ENCODE results near the gene NMRK2. TPM values are rescaled to one million over a fixed set of nuclear protein-coding genes. Genes with fewer than 3 reads are reported as not detected.

NMRK2 gene
- total RNA-seq, 1 experiment from 2014 or later = not detected

DNA sequence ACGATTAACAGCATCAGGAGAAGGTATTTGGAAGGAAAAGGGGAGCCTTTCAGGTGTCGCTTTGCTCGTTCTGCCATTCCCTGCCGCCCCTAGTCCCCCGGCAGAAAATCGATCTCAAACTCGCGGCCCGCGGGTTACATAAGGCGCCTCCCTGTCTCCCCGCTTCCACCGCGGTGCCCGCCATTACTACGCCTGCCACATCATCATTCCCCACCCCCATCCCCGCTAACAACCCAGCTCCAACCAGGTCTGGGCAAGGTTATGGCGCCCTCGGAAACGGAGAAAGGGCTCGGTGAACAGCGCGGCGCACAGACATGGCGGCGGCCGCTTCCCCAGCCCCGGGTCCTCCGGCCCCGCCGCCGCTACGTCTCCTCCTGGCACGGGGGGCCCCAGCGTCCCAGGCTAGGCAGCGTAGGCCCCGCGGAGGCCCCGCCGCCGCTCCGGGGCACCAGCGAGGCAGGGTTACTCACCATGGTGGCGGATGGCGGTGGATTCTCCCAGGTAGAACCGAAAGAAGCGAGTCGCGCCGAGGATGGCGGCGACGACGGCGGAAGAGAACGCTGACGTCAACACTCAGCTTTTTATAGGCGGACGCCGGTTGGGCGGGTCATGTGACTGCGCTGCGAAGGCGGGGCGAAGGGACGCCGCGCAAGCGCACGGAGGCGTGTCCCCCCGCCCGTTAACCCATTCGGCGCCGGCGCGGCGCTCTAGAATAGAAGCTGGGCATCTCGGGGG, 52.2 kb downstream of the NMRK2 start, which contains the start of gene EEF2:
Gene EEF2 (minus strand): TSS at position 556 of the 735 bp plus-strand sequence. CDS start 83 bp downstream, at position 473.
- peaks cover 48% of the 10 kb centered on the region for H3K36me3 ChIP-seq (ENCODE audit: insufficient read depth, low read length, poor library complexity, severe bottlenecking)
- no peaks in the 10 kb centered on the region for H3K27me3 ChIP-seq (replicated peaks; ENCODE audit: insufficient read depth, low read depth, low read length, poor library complexity)
- peak within 1 kb of the TSS; percentile 98 for H3K4me3 ChIP-seq (ENCODE audit: low read depth, low read length, poor library complexity, severe bottlenecking)
- no peak for TF ChIP-seq EZH2 (IDR thresholded peaks at IDR 0.05; ENCODE audit: borderline replicate concordance, low read depth, low read length, poor library complexity, severe bottlenecking)
- TF ChIP-seq, protein P1, sequence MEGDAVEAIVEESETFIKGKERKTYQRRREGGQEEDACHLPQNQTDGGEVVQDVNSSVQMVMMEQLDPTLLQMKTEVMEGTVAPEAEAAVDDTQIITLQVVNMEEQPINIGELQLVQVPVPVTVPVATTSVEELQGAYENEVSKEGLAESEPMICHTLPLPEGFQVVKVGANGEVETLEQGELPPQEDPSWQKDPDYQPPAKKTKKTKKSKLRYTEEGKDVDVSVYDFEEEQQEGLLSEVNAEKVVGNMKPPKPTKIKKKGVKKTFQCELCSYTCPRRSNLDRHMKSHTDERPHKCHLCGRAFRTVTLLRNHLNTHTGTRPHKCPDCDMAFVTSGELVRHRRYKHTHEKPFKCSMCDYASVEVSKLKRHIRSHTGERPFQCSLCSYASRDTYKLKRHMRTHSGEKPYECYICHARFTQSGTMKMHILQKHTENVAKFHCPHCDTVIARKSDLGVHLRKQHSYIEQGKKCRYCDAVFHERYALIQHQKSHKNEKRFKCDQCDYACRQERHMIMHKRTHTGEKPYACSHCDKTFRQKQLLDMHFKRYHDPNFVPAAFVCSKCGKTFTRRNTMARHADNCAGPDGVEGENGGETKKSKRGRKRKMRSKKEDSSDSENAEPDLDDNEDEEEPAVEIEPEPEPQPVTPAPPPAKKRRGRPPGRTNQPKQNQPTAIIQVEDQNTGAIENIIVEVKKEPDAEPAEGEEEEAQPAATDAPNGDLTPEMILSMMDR (conservative IDR thresholded peaks at IDR 0.05; ENCODE audit: low read depth, low read length) = no peak
- ChIA-PET CTCF (interaction anchor here (0.8 kb wide), 1 partner anchor 154 kb away, joined by 3 read pairs; no protein-coding TSS in a partner anchor), POLR2A (ENCODE audit: low non-redundant PET) (interaction anchor here (0.5 to 1.1 kb wide), 7 partner anchors 9 to 154 kb away, joined by 3 to 11 read pairs (median 5); partner anchors contain the start of genes PIAS4 and ZBTB7A)
- H3K27ac ChIP-seq (ENCODE audit: low read depth, low read length, poor library complexity, severe bottlenecking) = peak within 1 kb of the TSS; percentile 96
- peaks cover 36% of the 10 kb centered on the region for H3K4me1 ChIP-seq (ENCODE audit: insufficient read depth, low read length, poor library complexity, severe bottlenecking)
- BruUV-seq (replicated peaks) = TSS peak; percentile 74
- no peaks in the 10 kb centered on the region for H3K9me3 ChIP-seq (ENCODE audit: low read depth, low read length, poor library complexity, severe bottlenecking)
- intact Hi-C loops (cut with micrococcal nuclease; ENCODE audit: unreplicated experiment) = no loop called here
- peak; percentile 91 for DNase-seq (ENCODE audit: low spot score)

GRCh38 chr19:3985643-3986259, 52.9 kb downstream of the NMRK2 start:
- ChIA-PET POLR2A (ENCODE audit: low non-redundant PET) (interaction anchor here (0.5 to 1.1 kb wide), 7 partner anchors 10 to 154 kb away, joined by 3 to 11 read pairs (median 5); partner anchors contain the start of genes PIAS4 and ZBTB7A), CTCF (interaction anchor here (0.8 kb wide), 1 partner anchor 153 kb away, joined by 3 read pairs; no protein-coding TSS in a partner anchor)
- Histone ChIP-seq H3K36me3 (ENCODE audit: insufficient read depth, low read length, poor library complexity, severe bottlenecking) (peaks cover 41% of the 10 kb centered on the region), H3K27ac (ENCODE audit: low read depth, low read length, poor library complexity, severe bottlenecking) (peak overlapping the region; percentile 96), H3K9me3 (ENCODE audit: low read depth, low read length, poor library complexity, severe bottlenecking) (no peaks in the 10 kb centered on the region), H3K27me3 (replicated peaks; ENCODE audit: insufficient read depth, low read depth, low read length, poor library complexity) (no peaks in the 10 kb centered on the region), H3K4me3 (ENCODE audit: low read depth, low read length, poor library complexity, severe bottlenecking) (peak overlapping the region; percentile 98), H3K4me1 (ENCODE audit: insufficient read depth, low read length, poor library complexity, severe bottlenecking) (peaks cover 36% of the 10 kb centered on the region)
- no peak for TF ChIP-seq EZH2 (IDR thresholded peaks at IDR 0.05; ENCODE audit: borderline replicate concordance, low read depth, low read length, poor library complexity, severe bottlenecking)
- TF ChIP-seq, protein P1 (conservative IDR thresholded peaks at IDR 0.05; ENCODE audit: low read depth, low read length) = no peak
- DNase-seq (ENCODE audit: low spot score) = no peak
- no TSS peak for BruUV-seq (replicated peaks)
- intact Hi-C loops (cut with micrococcal nuclease; ENCODE audit: unreplicated experiment) = loop anchor here (1.0 kb wide), 1 partner anchor 219 kb away; no protein-coding TSS in a partner anchor

DNA sequence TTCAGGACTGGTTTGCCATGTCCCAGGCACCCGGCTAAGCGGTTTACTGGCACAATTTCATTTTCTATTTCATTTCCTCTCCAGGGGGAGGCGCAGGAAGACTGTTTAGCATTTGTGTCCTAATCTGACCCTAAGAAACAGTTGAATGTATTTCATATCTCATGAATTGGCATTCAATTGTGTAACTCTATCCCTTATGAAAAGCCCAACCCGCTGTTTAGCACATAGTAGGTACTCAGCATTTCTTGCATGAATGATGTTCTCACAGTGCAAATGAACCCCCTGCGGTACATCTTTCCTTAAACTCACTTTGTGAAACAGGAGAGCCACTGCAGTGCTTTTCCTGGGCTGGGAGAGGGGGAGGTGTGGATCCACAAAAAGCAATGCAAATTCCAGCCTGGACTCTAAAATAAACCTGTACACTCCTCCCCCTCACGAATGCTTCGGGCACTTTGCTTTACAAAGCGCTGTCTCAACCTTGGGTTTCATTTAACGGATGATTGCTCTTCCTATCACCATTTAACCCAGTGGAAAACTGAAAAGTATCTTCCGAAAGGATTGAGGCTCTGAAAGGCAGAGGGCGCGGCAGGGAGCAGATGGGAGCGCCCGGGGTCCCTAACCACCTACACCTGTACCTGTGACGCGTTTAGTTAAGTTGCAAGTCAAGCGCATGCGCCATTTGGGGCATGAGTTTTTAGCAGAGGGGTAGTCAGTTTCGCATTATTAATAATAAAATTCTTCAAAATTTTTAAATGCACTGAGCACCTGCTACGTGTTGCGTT, 53.6 kb downstream of the NMRK2 start:
- intact Hi-C loops (cut with micrococcal nuclease; ENCODE audit: unreplicated experiment) = loop anchor here (1.0 kb wide), 1 partner anchor 218 kb away; no protein-coding TSS in a partner anchor
- TF ChIP-seq EZH2 (IDR thresholded peaks at IDR 0.05; ENCODE audit: borderline replicate concordance, low read depth, low read length, poor library complexity, severe bottlenecking) = no peak
- TF ChIP-seq, protein P1 (conservative IDR thresholded peaks at IDR 0.05; ENCODE audit: low read depth, low read length) = peak; percentile 79

More for the DNA sequence above, 53.6 kb downstream of the NMRK2 start:
- BruUV-seq (replicated peaks) = no TSS peak
- peaks cover 36% of the 10 kb centered on the region for H3K4me1 ChIP-seq (ENCODE audit: insufficient read depth, low read length, poor library complexity, severe bottlenecking)
- H3K27ac ChIP-seq (ENCODE audit: low read depth, low read length, poor library complexity, severe bottlenecking) = peak overlapping the region; percentile 96
- peak; percentile 92 for DNase-seq (ENCODE audit: low spot score)
- no peaks in the 10 kb centered on the region for H3K27me3 ChIP-seq (replicated peaks; ENCODE audit: insufficient read depth, low read depth, low read length, poor library complexity)
- H3K36me3 ChIP-seq (ENCODE audit: insufficient read depth, low read length, poor library complexity, severe bottlenecking) = peaks cover 34% of the 10 kb centered on the region
- no peaks in the 10 kb centered on the region for H3K9me3 ChIP-seq (ENCODE audit: low read depth, low read length, poor library complexity, severe bottlenecking)
- H3K4me3 ChIP-seq (ENCODE audit: low read depth, low read length, poor library complexity, severe bottlenecking) = peak overlapping the region; percentile 98
- POLR2A ChIA-PET (ENCODE audit: low non-redundant PET) = no interaction called here
- CTCF ChIA-PET = interaction anchor here (0.8 kb wide), 1 partner anchor 153 kb away, joined by 3 read pairs; no protein-coding TSS in a partner anchor

Data from A673 (cell line).